ENCODE results near the gene TARP.
"Not testable (repeated sequence)": the region's sequence is repeated elsewhere in the genome, so short reads cannot be mapped to it uniquely, and the experiment has no call there.

The TARP gene

GRCh38 chr7:38262545-38262944 is 10.9 kb downstream of the TARP start:
- DNase-seq (ENCODE audit: low read depth): no peak

GRCh38 chr7:38262026-38262425 is 11.4 kb downstream of the TARP start:
- DNase-seq (ENCODE audit: low read depth): not testable (repeated sequence)

GRCh38 chr7:38261601-38262000 is 11.8 kb downstream of the TARP start:
- not testable (repeated sequence) for DNase-seq (ENCODE audit: low read depth)

- DNase-seq (ENCODE audit: low read depth): not testable (repeated sequence)
Measured at GRCh38 chr7:38259157-38259556, 14.3 kb downstream of the TARP start.

- DNase-seq (ENCODE audit: low read depth): no peak
Measured at GRCh38 chr7:38257350-38257677, 16.1 kb downstream of the TARP start.

- not testable (repeated sequence) for DNase-seq (ENCODE audit: low read depth)
Measured at GRCh38 chr7:38249849-38250248, 23.6 kb downstream of the TARP start.

- DNase-seq (ENCODE audit: low read depth): no peak
Measured at GRCh38 chr7:38248069-38248567, 25.3 kb downstream of the TARP start.

- no peak for DNase-seq (ENCODE audit: low read depth)
Measured at GRCh38 chr7:38245409-38245977, 27.9 kb downstream of the TARP start.

GRCh38 chr7:38244516-38244915 is 28.9 kb downstream of the TARP start:
- DNase-seq (ENCODE audit: low read depth): no peak

GRCh38 chr7:38243345-38243744 is 30.1 kb downstream of the TARP start:
- not testable (repeated sequence) for DNase-seq (ENCODE audit: low read depth)

- no peak for DNase-seq (ENCODE audit: low read depth)
Measured at GRCh38 chr7:38242814-38243213, 30.6 kb downstream of the TARP start.

- no peak for DNase-seq (ENCODE audit: low read depth)
Measured at GRCh38 chr7:38241071-38241470, 32.4 kb downstream of the TARP start.

- DNase-seq (ENCODE audit: low read depth): not testable (repeated sequence)
Measured at GRCh38 chr7:38239129-38239528, 34.3 kb downstream of the TARP start.

GRCh38 chr7:38235606-38236005 is 37.8 kb downstream of the TARP start:
- no peak for DNase-seq (ENCODE audit: low read depth)

GRCh38 chr7:38234759-38235158 is 38.7 kb downstream of the TARP start:
- not testable (repeated sequence) for DNase-seq (ENCODE audit: low read depth)

- no peak for DNase-seq (ENCODE audit: low read depth)
Measured at GRCh38 chr7:38232502-38233366, 40.7 kb downstream of the TARP start.

- no peak for DNase-seq (ENCODE audit: low read depth)
Measured at GRCh38 chr7:38229884-38230642, 43.4 kb downstream of the TARP start.

- no peak for DNase-seq (ENCODE audit: low read depth)
Measured at GRCh38 chr7:38229386-38229785, 44.0 kb downstream of the TARP start.

- DNase-seq (ENCODE audit: low read depth): no peak
Measured at GRCh38 chr7:38224392-38224791, 49.0 kb downstream of the TARP start.

- no peak for DNase-seq (ENCODE audit: low read depth)
Measured at GRCh38 chr7:38223306-38223705, 50.1 kb downstream of the TARP start.

GRCh38 chr7:38222481-38223096 is 50.8 kb downstream of the TARP start:
- DNase-seq (ENCODE audit: low read depth): peak; percentile 23

- no peak for DNase-seq (ENCODE audit: low read depth)
Measured at GRCh38 chr7:38220452-38220851, 53.0 kb downstream of the TARP start.
